ENCODE results near the gene MAGOH.

GRCh38 chr1:53250325-53250724, 12.0 kb upstream of the MAGOH start:
- no peak for TF ChIP-seq CTCF (IDR thresholded peaks at IDR 0.05)
- no peak for TF ChIP-seq POLR2A (IDR thresholded peaks at IDR 0.05)
- no peak for TF ChIP-seq EP300 (IDR thresholded peaks at IDR 0.05; ENCODE audit: low read depth)
- TF ChIP-seq POLR2AphosphoS5 (IDR thresholded peaks at IDR 0.05): no peak

All from transverse colon (tissue), 4 donors.